Measurements from ENCODE around the gene EFTUD2.

GRCh38 chr17:44901411-44901921 lies 2.2 kb upstream of the EFTUD2 start:
- TF ChIP-seq, protein P1, sequence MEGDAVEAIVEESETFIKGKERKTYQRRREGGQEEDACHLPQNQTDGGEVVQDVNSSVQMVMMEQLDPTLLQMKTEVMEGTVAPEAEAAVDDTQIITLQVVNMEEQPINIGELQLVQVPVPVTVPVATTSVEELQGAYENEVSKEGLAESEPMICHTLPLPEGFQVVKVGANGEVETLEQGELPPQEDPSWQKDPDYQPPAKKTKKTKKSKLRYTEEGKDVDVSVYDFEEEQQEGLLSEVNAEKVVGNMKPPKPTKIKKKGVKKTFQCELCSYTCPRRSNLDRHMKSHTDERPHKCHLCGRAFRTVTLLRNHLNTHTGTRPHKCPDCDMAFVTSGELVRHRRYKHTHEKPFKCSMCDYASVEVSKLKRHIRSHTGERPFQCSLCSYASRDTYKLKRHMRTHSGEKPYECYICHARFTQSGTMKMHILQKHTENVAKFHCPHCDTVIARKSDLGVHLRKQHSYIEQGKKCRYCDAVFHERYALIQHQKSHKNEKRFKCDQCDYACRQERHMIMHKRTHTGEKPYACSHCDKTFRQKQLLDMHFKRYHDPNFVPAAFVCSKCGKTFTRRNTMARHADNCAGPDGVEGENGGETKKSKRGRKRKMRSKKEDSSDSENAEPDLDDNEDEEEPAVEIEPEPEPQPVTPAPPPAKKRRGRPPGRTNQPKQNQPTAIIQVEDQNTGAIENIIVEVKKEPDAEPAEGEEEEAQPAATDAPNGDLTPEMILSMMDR (conservative IDR thresholded peaks at IDR 0.05; ENCODE audit: low read length), result 0 out of 2 replicates have a peak, but pooled peaks have one; percentile 12
- no peak for TF ChIP-seq EZH2phosphoT487 (IDR thresholded peaks at IDR 0.05; ENCODE audit: borderline replicate concordance, low read depth, low read length)

Measured in OCI-LY7 (cell line).